HG02623 (cell line): ENCODE data around the gene LRBA.
"Not testable (repeated sequence)": the region's sequence is repeated elsewhere in the genome, so short reads cannot be mapped to it uniquely, and the experiment has no call there.

ENCODE experiments used
- ATAC-seq: cut with Tn5 transposase; IDR thresholded peaks from one replicate; pipeline ENCODE4 v1.9.1; 2021; ENCODE audit warnings: moderate library complexity; ENCODE audit not compliant: unreplicated experiment

LRBA gene

GRCh38 chr4:150974750-150975149, 40.3 kb downstream of the LRBA start:
- peak; percentile 42 for ATAC-seq

DNA sequence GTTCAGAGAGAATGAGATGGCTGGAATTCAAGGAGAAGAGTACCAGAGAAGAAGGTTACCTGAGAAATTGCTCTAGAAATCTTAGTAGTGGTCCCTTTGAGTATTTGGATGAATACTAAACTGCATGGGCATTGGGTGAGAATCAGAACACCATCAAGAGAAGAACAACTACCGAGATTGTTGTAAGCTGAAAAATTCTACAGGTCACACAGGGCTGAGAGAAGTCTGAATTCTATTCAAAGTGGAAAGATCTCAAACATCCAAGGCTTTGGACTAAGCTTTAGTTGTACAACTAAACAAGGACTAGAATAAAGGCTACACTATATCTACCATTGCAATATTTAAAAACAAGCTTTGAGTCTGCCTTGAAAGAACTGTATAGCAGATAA, 40.8 kb downstream of the LRBA start:
- ATAC-seq, result no peak

DNA sequence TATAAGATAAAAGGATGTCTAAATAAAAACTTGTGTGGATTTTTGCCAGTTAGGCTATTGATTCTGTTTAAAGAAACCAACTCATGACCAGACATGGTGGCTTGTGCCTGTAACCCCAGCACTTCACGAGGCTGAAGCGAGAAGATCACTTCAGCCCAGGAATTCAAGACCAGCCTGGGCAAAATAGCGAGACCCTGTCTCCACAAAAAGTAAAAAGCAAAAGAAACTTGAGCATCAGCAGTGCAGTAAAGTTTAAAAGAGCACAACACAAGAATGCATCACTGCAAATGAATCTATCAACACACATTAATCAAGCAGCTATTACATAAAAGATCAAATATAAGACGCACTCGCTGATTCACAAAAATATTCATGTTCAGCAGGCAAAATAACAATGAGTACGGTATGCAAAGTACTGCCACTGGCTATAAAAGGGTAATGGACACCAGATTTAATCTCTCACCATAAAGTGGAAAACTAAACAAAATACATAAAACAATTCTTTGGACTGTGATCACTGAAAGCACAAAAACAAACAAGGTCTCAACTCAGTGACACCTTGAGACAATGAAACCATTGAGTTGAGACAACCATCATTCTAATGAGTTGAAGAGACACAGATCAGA, 41.3 kb downstream of the LRBA start:
- no peak for ATAC-seq

DNA sequence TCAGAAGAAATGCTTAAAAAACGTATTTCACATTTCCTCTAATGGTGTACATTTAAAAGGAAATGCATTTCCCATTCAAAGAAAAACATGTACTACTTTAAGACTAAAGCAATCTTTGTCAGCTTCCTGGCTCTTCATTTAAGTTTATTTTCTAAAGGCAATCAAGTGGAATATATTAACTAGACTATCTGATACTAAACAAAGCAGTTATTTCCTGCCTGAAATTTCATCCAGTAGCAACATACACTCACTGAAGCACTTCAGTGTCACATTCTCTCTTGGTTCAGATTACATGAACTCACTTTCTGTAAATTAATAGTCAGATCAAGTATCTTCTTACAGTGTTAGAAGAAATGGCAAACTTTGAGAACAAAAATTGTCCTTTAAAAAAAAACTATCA, 42.5 kb downstream of the LRBA start:
- no peak for ATAC-seq

DNA sequence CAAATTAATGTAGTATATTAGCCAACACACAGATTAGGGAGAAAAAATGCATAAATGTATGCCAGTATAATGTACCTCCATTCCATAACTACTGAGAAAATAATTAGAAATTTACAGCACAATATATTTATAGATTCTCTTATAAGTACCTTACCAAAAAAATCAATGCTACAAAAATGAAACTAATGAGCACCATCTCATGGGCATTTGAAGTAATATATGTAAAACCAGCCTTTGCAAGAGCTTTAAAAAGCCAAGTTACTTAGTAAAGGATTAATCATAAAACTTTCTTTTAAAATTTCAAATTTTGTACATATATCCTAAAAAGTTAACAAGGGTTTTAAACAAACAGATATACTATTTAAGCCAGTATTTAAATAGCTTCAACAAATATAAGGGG, 43.2 kb downstream of the LRBA start:
- no peak for ATAC-seq

DNA sequence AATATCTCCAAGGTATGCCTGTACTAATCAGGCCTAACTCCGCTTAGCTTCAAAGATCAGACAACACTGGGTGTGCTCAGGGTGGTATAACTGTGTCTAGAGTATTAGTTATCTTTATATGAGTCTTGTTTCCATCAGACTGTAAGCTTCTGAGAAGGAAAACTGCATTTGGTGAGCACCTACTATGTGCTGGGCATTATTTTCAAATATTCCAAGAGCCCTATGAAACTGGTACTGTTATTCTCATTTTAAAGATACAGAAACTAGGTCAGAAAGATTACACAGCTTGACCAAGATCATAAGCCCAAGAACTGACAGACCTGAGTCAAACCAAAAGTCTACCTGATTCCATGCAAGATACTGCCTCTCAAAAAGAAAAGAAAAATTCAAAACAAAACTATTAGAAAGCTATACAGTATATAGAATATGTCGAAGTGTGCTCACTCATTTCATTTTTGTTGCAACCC, 44.4 kb downstream of the LRBA start:
- peak; percentile 61 for ATAC-seq

DNA sequence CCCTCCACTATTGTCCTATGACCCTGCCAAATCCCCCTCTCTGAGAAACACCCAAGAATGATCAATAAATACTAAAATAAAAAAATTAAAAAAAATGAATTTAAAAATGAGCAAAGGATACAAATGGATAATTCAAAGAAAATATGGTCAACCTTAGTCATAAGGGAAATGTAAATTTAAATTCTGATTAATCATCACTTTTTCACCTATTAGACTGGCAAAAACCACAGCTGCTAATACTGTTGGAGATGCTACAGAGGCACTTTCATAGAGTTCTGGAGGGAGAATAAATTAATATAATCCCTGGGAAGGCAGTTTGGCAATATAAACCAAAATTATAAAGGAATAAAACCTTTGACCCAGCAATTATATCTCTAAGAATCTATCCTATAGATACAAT, 50.3 kb downstream of the LRBA start:
- no peak for ATAC-seq

DNA sequence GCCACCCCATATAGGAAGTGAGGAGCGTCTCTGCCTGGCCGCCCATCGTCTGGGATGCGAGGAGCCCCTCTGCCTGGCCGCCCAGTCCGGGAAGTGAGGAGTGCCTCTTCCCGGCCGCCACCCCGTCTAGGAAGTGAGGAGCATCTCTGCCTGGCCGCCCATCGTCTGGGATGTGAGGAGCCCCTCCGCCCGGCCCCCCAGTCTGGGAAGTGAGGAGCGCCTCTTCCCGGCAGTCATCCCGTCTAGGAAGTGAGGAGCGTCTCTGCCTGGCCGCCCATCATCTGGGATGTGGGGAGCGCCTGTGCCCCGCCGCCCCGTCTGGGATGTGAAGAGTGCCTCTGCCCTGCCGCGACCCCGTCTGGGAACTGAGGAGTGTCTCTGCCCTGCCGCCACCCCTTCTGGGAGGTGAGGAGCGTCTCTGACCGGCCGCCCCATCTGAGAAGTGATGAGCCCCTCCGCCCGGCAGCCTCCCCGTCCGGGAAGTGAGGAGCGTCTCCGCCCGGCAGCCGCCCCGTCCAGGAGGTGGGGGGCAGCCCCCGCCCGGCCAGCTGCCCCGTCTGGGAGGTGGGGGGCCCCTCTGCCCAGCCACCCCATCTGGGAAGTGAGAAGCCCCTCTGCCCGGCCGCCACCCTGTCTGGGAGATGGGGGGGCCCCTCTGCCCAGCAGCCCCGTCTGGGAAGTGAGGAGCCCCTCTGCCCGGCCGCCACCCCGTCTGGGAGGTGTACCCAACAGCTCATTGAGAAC, 51.3 kb downstream of the LRBA start:
- not testable (repeated sequence) for ATAC-seq

- peak; percentile 64 for ATAC-seq
Observed at GRCh38 chr4:150962245-150962644, 52.8 kb downstream of the LRBA start.

GRCh38 chr4:150961566-150961965, 53.5 kb downstream of the LRBA start:
- ATAC-seq, result no peak

- no peak for ATAC-seq
Observed at GRCh38 chr4:150960818-150961217, 54.3 kb downstream of the LRBA start.

DNA sequence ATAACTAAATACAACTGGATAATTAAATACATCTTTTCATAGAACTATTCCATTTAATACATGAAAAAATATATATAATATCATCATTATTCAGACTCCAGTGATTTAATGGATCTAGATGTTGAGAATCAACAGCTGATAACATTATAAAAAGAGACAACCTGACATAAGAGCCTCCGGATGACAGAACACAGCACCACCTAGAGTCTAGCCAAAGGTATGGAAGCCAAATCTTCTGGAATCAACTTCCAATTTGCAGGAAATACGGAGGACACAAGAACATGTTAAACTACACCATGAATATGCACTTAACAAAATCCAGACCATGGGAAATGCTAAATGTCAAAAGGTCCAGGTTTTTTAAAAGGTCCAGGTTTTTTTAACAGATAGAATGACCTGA, 55.0 kb downstream of the LRBA start:
- no peak for ATAC-seq

DNA sequence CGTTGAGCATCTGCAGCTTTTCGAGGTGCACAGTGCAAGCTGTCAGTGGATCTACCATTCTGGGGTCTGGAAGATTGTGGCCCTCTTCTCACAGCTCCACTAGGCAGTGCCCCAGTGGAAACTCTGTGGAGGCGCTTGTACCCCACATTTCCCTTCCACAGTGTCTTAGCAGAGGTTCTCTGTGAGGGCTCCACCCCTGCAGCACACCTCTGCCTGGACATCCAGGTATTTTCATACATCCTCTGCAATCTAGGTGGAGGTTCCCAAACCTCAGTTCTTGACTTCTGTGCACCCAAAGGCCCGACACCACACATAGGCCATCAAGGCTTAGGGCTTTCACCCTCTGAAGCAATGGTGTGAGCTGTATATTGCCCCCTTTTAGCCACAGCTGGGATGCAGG, 57.1 kb downstream of the LRBA start:
- not testable (repeated sequence) for ATAC-seq

GRCh38 chr4:150957095-150957494, 58.0 kb downstream of the LRBA start:
- not testable (repeated sequence) for ATAC-seq

- ATAC-seq, result not testable (repeated sequence)
Observed at GRCh38 chr4:150953916-150954315, 61.2 kb downstream of the LRBA start.

GRCh38 chr4:150952167-150952845, 62.8 kb downstream of the LRBA start:
- ATAC-seq, result no peak

GRCh38 chr4:150950657-150951288, 64.3 kb downstream of the LRBA start:
- ATAC-seq, result peak; percentile 78

DNA sequence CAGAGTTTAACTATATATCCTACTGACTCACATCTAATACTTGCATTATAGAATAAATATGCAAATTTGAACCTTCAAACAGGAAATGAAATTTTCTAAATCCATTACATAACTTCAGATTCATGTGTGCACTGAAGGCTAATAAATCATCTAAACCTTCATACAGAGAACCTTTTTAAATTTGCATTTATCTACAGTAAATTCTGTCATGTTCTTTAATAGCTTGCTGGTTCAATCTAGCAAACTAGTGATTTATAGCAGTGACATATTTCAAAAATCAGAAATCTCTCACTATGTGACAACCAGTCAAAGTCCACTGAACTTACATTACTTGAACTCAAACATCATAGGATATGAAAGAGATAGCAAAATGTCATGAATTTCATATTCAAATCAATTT, 65.1 kb downstream of the LRBA start:
- ATAC-seq, result no peak

DNA sequence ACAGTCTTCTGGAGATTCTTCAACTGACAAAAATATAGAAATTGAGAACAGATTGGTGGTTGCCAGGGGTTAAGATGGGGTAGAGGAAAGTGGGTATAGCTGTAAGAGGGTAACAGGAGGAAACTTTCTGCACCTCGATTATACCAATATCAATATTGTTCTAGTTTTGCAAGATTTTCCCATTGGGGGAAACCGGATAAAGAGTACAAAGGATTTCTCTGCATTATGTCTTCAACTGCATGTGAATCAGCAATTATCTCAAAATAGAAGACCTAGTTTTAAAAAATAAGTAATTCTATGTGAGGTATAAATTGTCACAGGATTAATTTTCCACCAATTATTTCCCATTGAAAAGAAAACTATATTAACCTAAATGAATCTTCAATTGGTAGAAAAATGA, 65.7 kb downstream of the LRBA start:
- no peak for ATAC-seq

DNA sequence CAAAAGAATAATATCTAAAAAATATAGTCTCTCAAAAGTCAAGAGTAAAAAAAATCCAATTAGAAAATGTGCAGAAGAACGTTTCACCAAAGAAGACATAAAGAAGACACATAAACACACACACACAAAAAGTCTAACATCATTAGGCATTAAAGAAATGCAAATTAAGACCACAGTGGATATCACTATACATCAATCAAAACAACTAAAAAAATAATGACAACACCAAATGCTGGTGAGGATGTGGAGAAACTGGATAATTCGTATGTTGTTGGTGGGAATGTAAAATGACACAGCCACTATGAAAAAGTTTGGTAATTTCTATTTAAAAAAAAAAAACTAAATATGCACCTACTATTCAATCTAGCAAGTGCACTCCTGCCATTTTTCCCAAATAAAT, 66.4 kb downstream of the LRBA start:
- no peak for ATAC-seq

GRCh38 chr4:150948074-150948473, 67.0 kb downstream of the LRBA start:
- no peak for ATAC-seq

DNA sequence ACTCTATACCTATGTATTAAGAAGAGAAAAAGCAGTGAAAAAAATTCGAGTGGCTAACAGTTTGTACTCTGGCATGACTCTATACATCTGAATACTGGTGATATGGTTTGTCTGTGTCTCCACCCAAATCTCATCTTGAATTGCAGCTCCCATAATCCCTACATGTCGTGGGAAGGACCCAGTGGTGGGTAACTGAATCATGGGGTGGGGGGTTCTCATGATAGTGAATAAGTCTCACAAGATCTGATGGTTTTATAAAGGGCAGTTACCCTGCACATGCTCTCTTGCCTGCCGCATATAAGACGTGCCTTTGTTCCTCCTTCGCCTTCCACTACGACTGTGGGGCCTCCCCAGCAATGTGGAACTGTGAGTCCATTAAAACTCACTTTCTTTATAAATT, 70.4 kb downstream of the LRBA start:
- ATAC-seq, result no peak
